Stimulated activated CD4-positive, alpha-beta T cell treated with anti-CD3 and anti-CD28 coated beads, Interleukin-2, amount 100 ng/mL, for 4 hours (primary cell): ENCODE measurements around the gene MBOAT1.
"Not testable (repeated sequence)": the region's sequence is repeated elsewhere in the genome, so short reads cannot be mapped to it uniquely, and the experiment has no call there.

ENCODE experiments used
- DNase-seq: peaks from one replicate; pipeline ENCODE4 v3.0.0-alpha.2; 2020; ENCODE audit warnings: low read depth

MBOAT1 gene

DNA sequence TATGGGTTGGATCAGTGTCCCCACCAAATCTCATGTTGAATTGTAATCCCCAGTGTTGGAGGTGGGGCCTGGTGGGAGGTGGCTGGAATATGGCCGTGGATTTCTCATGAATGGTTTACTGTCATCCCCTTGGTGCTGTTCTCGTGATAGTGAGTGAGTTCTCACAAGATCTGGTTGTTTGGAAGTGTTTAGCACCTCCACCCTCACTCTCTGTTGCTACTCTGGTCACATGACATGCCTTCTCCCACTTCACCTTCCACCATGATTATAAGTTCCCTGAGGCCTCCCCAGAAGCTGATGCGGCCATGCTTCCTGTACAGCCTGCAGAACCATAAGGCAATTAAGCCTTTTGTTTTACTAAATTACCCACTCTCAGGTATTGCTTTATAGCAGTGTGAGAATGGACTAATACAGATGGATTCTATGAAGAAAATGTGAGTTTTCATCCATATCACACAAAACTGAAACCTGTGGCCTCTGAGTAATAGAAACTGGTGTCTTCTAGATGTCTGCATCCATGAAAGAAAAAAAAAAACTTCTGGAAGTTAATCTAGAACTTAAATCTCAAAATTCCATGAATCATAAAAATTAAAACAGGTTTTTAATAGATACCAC is 39.3 kb downstream of the MBOAT1 start:
- DNase-seq, result no peak

- no peak for DNase-seq
These were observed 41.7 kb downstream of the MBOAT1 start for GRCh38 chr6:20170455-20171148.

- no peak for DNase-seq
These were observed 42.5 kb downstream of the MBOAT1 start for GRCh38 chr6:20169786-20170185.

DNA sequence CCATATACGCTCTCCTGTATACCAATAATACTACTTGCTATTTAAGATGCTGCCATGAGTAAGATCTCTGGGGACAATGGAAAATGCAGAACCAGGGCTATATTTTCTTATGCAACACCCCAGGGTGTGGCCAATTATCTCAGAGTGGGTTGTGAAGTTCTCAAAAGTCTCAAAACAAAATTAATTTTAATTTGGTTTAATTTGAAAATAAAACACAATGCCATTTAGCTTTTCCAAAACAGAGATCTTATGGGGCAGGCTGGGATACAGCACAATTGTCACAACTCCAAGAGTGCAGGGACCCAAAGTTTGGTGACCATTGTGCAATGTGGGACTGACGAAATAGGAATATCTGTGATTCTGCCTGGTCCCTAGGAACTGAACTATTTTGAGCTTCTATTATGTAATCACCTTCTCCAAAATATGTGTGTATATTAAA is 43.1 kb downstream of the MBOAT1 start:
- no peak for DNase-seq

- no peak for DNase-seq
These were observed 43.6 kb downstream of the MBOAT1 start for GRCh38 chr6:20168690-20169089.

DNA sequence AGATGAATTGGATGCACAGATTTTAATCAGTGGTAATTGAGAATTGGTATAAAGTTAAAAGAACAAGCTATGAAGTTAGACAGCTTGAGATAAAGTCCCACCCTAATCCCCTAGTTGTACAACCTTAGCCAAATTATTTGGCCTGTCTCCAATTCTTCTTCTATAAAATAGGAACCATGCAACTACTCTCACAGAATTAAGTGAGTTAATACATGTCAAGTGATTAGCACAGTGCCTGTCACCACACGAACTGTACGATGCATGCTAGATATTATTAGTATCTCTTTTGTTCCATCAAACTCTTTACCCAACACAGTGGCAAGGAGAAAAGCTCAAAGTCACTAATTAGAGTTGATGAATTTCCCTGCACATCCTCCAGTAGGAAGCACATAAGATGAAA is 44.7 kb downstream of the MBOAT1 start:
- no peak for DNase-seq

DNA sequence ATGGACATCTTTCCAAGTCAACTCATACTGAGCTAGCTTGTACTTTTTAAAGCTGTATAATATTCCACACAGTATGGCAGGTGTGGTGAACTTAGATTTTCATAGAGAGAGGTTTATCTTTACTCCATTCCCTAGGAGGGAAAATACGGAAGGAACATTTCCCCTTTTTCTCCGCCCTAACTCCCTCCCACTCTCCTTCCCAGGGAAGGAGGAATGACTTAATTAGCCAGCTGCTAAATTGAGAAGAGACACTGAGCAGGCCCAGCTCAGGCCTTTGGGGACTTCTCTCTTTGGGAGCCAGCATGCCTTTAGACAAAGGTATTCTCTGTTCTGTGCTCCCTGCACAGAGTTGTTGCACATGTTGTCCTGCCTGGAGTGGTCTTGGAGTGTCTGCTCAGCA is 46.1 kb downstream of the MBOAT1 start:
- DNase-seq, result no peak

GRCh38 chr6:20162515-20162914 is 49.8 kb downstream of the MBOAT1 start:
- no peak for DNase-seq

GRCh38 chr6:20160541-20161283 is 51.6 kb downstream of the MBOAT1 start:
- DNase-seq, result no peak

- DNase-seq, result no peak
These were observed 52.3 kb downstream of the MBOAT1 start for GRCh38 chr6:20159781-20160540.

DNA sequence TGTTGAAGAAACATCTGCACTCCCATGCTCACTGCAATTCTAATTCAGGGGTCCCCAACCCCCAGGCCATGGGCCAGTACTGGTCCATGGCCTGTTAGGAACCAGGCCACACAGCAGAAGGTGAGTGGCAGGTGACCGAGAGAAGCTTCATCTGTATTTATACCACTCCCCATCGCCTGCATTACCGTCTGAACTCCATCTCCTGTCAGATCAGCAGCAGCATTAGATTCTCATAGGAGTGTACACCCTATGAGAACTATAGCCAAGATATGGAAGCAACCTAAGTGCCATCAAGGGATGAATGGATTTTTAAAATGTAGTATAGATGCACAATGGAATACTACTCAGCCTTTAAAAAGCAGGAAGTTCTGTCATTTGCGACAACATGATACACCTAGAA is 53.2 kb downstream of the MBOAT1 start:
- DNase-seq, result no peak

GRCh38 chr6:20158676-20159075 is 53.6 kb downstream of the MBOAT1 start:
- DNase-seq, result no peak

DNA sequence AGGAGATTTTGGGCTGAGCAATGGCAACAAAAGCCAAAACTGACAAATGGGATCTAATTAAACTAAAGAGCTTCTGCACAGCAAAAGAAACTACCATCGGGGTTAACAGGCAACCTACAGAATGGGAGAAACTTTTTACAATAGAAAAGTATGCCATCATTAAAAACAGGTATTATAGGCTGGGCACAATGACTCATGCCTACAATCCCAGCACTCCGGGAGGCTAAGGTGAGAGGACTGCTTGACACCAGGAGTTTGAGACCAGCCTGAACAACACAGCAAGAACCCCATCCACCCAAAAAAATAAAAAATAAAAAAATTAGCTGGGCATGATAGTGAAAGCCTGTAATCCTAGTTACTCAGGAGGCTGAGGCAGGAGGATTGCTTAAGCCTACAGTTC is 55.4 kb downstream of the MBOAT1 start:
- no peak for DNase-seq

- no peak for DNase-seq
These were observed 57.5 kb downstream of the MBOAT1 start for GRCh38 chr6:20154753-20155152.

GRCh38 chr6:20153194-20153593 is 59.1 kb downstream of the MBOAT1 start:
- no peak for DNase-seq

- DNase-seq, result no peak
These were observed 63.8 kb downstream of the MBOAT1 start for GRCh38 chr6:20148433-20148832.

GRCh38 chr6:20147469-20147868 is 64.8 kb downstream of the MBOAT1 start:
- DNase-seq, result no peak

GRCh38 chr6:20146831-20147230 is 65.4 kb downstream of the MBOAT1 start:
- DNase-seq, result not testable (repeated sequence)

DNA sequence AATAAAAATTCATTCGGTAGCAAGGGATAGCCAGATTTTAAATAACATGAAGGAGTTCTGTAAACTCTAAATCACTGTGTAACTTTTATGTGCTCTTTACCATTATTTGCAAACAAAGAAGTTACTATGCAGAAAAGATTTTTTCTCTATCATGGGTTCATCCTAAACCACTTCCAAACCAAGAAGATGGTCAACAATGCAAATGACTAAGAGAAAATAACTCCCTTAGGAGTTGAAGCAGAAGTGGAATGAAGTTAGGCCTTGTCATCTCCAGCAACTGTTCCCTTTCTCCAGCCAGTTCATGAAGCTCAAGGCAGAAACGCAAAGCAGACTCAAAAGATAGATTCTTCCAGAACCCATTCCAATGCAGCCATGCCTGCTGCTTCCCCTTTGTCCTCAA is 66.0 kb downstream of the MBOAT1 start:
- no peak for DNase-seq

- DNase-seq, result no peak
These were observed 69.4 kb downstream of the MBOAT1 start for GRCh38 chr6:20142866-20143265.

DNA sequence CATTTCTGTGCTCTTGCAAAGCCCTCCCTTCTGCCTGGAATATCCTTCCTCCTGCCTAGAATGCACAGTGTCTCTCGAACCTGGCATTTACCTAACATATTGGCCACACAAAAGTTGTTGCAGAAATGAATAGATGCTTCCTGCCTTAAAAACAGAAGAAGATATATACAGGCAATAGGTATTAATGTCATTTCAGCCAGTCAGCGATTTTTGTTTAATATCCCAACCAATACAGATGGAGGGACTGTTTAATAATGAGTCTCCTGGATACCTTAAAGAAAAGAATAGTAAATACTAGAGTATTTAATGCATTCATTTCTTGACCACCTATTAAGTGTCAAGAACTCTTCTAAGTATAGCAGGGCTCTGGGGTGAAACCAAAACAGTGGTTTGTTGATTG is 70.3 kb downstream of the MBOAT1 start:
- no peak for DNase-seq

- DNase-seq, result not testable (repeated sequence)
These were observed 72.9 kb downstream of the MBOAT1 start for GRCh38 chr6:20139127-20139963.
